GM23248 (cell line): ENCODE data around the gene PADI4. TPM values are rescaled to one million over a fixed set of nuclear protein-coding genes. Genes with fewer than 3 reads are reported as not detected.
"Not testable (repeated sequence)": the region's sequence is repeated elsewhere in the genome, so short reads cannot be mapped to it uniquely, and the experiment has no call there.

Source experiments
- DNase-seq: peaks from one replicate; pipeline ENCODE4 v3.0.0-alpha.2; 2015
- H2AFZ ChIP-seq: fragments of 200-600 bp; sonication (generic); 2 replicates; pipeline ENCODE4 v1.6.1; 2016; ENCODE audit warnings: antibody characterized with exemption
- H3F3A ChIP-seq: fragments of 200-600 bp; sonication (generic); 2 replicates; pipeline ENCODE4 v1.6.1; 2016; ENCODE audit warnings: mild to moderate bottlenecking, antibody characterized with exemption, mixed run types; ENCODE audit not compliant: insufficient read depth
- H3K27ac ChIP-seq: fragments of 200-600 bp; sonication (generic); 2 replicates; pipeline ENCODE4 v1.5.1; 2016; ENCODE audit warnings: mild to moderate bottlenecking
- H3K27me3 ChIP-seq: fragments of 200-600 bp; sonication (generic); replicated peaks from 2 replicates; pipeline ENCODE4 v1.6.1; 2016; ENCODE audit warnings: mild to moderate bottlenecking; ENCODE audit not compliant: insufficient read depth
- H3K36me3 ChIP-seq: fragments of 200-600 bp; sonication (generic); 2 replicates; pipeline ENCODE4 v1.6.1; 2016; ENCODE audit warnings: low read depth, mild to moderate bottlenecking
- H3K4me1 ChIP-seq: fragments of 200-600 bp; sonication (generic); 2 replicates; pipeline ENCODE4 v1.6.1; 2016; ENCODE audit warnings: mild to moderate bottlenecking; ENCODE audit not compliant: insufficient read depth
- H3K4me2 ChIP-seq: fragments of 200-600 bp; sonication (generic); one replicate; pipeline ENCODE4 v1.6.1; 2016; ENCODE audit warnings: mild to moderate bottlenecking; ENCODE audit not compliant: unreplicated experiment
- H3K4me3 ChIP-seq: fragments of 200-600 bp; sonication (generic); 2 replicates; pipeline ENCODE4 v1.5.1; 2016; ENCODE audit warnings: mild to moderate bottlenecking
- H3K79me2 ChIP-seq: fragments of 200-600 bp; sonication (generic); 2 replicates; pipeline ENCODE4 v1.6.1; 2016; ENCODE audit warnings: mild to moderate bottlenecking; ENCODE audit not compliant: insufficient read depth
- H3K9ac ChIP-seq: fragments of 200-600 bp; sonication (generic); 2 replicates; pipeline ENCODE4 v1.6.1; 2016; ENCODE audit warnings: mild to moderate bottlenecking
- H3K9me2 ChIP-seq: fragments of 200-600 bp; sonication (generic); 2 replicates; pipeline ENCODE4 v1.6.1; 2016; ENCODE audit warnings: mixed run types, mild to moderate bottlenecking, moderate library complexity; ENCODE audit not compliant: insufficient read depth
- H3K9me3 ChIP-seq: fragments of 200-600 bp; sonication (generic); one replicate; pipeline ENCODE4 v1.6.1; 2017; ENCODE audit warnings: low read depth
- H4K20me1 ChIP-seq: fragments of 200-600 bp; sonication (generic); 2 replicates; pipeline ENCODE4 v1.6.0; 2016; ENCODE audit not compliant: insufficient read depth
- EZH2 ChIP-seq: fragments of 200-600 bp; sonication (generic); IDR thresholded peaks from 2 replicates; pipeline ENCODE4 v1.6.1; 2018; ENCODE audit warnings: antibody characterized with exemption, mild to moderate bottlenecking; ENCODE audit not compliant: insufficient read depth, poor library complexity, severe bottlenecking
- EZH2phosphoT487 ChIP-seq: fragments of 200-600 bp; sonication (generic); IDR thresholded peaks from 2 replicates; pipeline ENCODE4 v1.6.1; 2018; ENCODE audit warnings: antibody characterized with exemption, moderate library complexity, mild to moderate bottlenecking, low read depth; ENCODE audit not compliant: insufficient read depth
- WGBS, 2 experiments: methylation state at CpG; one replicate each; pipeline ENCODE4 v1.1.6; 2015 to 2017; ENCODE audit warnings: low lambda C conversion rate in 2 of 2, low coverage in 1 of 2; ENCODE audit errors: missing lambda C conversion rate in 2 of 2; 5-methylcytosine and 5-hydroxymethylcytosine counted together
- in situ Hi-C: fragments of 300-500 bp; cut with MboI; formaldehyde crosslinking; loops from 2 replicates; pipeline ENCODE4 v1.15.0; 2020
- polyA plus RNA-seq: library from polyadenylated mRNA; unstranded; fragments of >200 nt; fragmentation: Nextera tagmentation; extraction: Ambion mirVana; gene quantifications from 2 replicates; pipeline ENCODE4 v1.2.1, GENCODE V29; 2016
- total RNA-seq: library from RNA; depleted of rRNA; stranded (reverse); fragments of >200 nt; shearing (Covaris generic); gene quantifications from 2 replicates; pipeline ENCODE4 v1.2.3, GENCODE V29; 2014

The PADI4 gene
- total and polyA plus RNA-seq, 2 experiments from 2014 or later: not detected

- Histone ChIP-seq H3K4me1 (no peaks in the 10 kb centered on the region), H3K9me3 (no peaks in the 10 kb centered on the region), H3K27me3 (peaks cover 44% of the 10 kb centered on the region), H3K79me2 (no peaks in the 10 kb centered on the region), H3K4me3 (no peak overlapping the region), H3K9ac (no peak overlapping the region), H3K4me2 (no peak overlapping the region), H2AFZ (no peak overlapping the region), H3K9me2 (no peaks in the 10 kb centered on the region), H3K36me3 (no peaks in the 10 kb centered on the region), H3K27ac (no peak overlapping the region), H4K20me1 (no peaks in the 10 kb centered on the region), H3F3A (no peaks in the 10 kb centered on the region)
- in situ Hi-C loops: no loop called here
- TF ChIP-seq EZH2phosphoT487: no peak
- no peak for TF ChIP-seq EZH2
- WGBS, 2 experiments: 31 to 37% methylated on average over 6 of the region's 6 CpGs
- no peak for DNase-seq
Observed at GRCh38 chr1:17318262-17318661, 10.3 kb downstream of the PADI4 start.

DNA sequence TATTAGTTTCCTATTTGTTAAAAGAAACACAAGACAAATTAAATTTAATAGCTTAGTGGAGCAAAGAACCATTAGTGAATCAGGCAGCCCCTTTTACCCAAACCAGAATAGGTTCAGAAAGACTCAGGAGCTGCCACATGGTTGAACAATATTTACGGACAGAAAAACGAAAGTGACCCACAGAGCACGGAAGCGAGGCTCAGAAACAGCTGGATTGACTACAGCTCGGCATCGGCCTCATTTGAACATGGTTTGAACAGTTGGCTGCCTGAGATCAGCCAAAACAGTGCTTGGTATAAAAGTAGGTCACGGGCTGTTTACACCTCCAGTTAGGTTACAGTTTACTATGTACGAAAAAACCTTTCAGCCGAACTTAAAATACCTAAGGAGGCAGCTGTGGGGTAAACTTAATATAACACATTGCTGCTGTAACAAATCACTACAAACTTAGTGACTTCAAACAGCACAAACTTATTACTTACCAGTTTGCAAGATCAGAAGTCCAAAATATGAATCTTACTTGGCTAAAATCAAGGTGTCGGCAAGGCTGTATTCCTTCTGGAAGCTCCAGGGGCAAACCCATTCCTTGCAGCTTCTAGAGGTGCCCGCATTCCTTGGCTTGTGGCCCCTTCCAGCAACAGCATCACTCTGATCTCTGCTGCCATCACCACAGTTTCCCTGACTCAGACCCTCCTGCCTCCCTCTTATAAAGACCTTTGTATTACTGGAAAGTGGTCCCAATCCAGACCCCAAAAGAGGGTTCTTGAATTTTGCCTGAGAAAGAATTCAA, 11.8 kb downstream of the PADI4 start:
- no peaks in the 10 kb centered on the region for H4K20me1 ChIP-seq
- no peak overlapping the region for H3K4me2 ChIP-seq
- no peaks in the 10 kb centered on the region for H3K36me3 ChIP-seq
- H3K4me1 ChIP-seq: no peaks in the 10 kb centered on the region
- no peak overlapping the region for H2AFZ ChIP-seq
- H3K9ac ChIP-seq: no peak overlapping the region
- no peaks in the 10 kb centered on the region for H3K79me2 ChIP-seq
- peaks cover 46% of the 10 kb centered on the region for H3K27me3 ChIP-seq
- H3K27ac ChIP-seq: no peak overlapping the region
- no peak overlapping the region for H3K4me3 ChIP-seq
- in situ Hi-C loops: no loop called here
- WGBS, 2 experiments: 62% methylated on average over 11 of the region's 11 CpGs
- no peak for DNase-seq
- no peaks in the 10 kb centered on the region for H3F3A ChIP-seq
- no peak for TF ChIP-seq EZH2phosphoT487
- TF ChIP-seq EZH2: no peak
- no peaks in the 10 kb centered on the region for H3K9me3 ChIP-seq
- no peaks in the 10 kb centered on the region for H3K9me2 ChIP-seq

- H4K20me1 ChIP-seq, H3K79me2 ChIP-seq, H3F3A ChIP-seq, H3K4me2 ChIP-seq, H3K9ac ChIP-seq, H3K27ac ChIP-seq, H3K9me3 ChIP-seq, H2AFZ ChIP-seq, in situ Hi-C loops, H3K4me1 ChIP-seq, DNase-seq, H3K36me3 ChIP-seq, H3K4me3 ChIP-seq, H3K9me2 ChIP-seq: not testable (repeated sequence)
- peaks cover 61% of the 10 kb centered on the region for H3K27me3 ChIP-seq
- 36 to 37% methylated on average over 6 of the region's 6 CpGs for WGBS, 2 experiments
Observed at GRCh38 chr1:17321857-17322390, 13.9 kb downstream of the PADI4 start.

DNA sequence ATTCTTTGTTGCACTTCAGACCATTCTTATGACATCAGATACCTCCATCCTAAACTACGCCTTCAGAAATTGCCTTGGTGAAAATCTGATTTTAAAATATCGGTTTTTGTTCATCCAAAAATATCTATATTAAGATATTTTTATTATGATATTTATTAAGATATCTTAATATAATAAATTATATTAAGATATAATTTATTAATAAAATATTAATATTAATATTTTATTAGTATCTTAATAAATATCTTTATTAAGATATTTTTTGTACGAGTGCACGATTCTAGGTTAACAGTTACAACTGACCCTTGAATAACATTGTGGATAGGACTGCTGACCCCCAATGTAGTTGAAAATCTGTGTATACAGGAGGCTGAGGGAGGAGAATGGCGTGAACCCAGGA, 20.9 kb downstream of the PADI4 start:
- no peaks in the 10 kb centered on the region for H3F3A ChIP-seq
- no peaks in the 10 kb centered on the region for H3K4me1 ChIP-seq
- H3K27me3 ChIP-seq: peaks cover 52% of the 10 kb centered on the region
- H4K20me1 ChIP-seq: no peaks in the 10 kb centered on the region
- H3K4me2 ChIP-seq: no peak overlapping the region
- H3K9me2 ChIP-seq: no peaks in the 10 kb centered on the region
- 57 to 60% methylated on average over 5 of the region's 5 CpGs for WGBS, 2 experiments
- H3K27ac ChIP-seq: no peak overlapping the region
- DNase-seq: no peak
- H3K79me2 ChIP-seq: no peaks in the 10 kb centered on the region
- no peak overlapping the region for H3K9ac ChIP-seq
- TF ChIP-seq EZH2 (no peak), EZH2phosphoT487 (no peak)
- in situ Hi-C loops: no loop called here
- no peaks in the 10 kb centered on the region for H3K36me3 ChIP-seq
- no peaks in the 10 kb centered on the region for H3K9me3 ChIP-seq
- H2AFZ ChIP-seq: no peak overlapping the region
- H3K4me3 ChIP-seq: no peak overlapping the region
